NOMO-1 (cell line): ENCODE results near the gene SEC31B.
A peak's percentile ranks its signal among the peaks of the same experiment; 100 is the strongest.

Experiments used
- DNase-seq, 2 experiments: peaks; one replicate each; lab custom pipeline; 2025; ENCODE audit not compliant: unreplicated experiment in 2 of 2; lab: John Stamatoyannopoulos, UW

The SEC31B gene

GRCh38 chr10:100501423-100501822 lies 18.2 kb downstream of the SEC31B start:
- no peak for DNase-seq

- DNase-seq = no peak
Measured at GRCh38 chr10:100498059-100498458, 21.6 kb downstream of the SEC31B start.

GRCh38 chr10:100496567-100496966 lies 23.1 kb downstream of the SEC31B start:
- no peak for DNase-seq

GRCh38 chr10:100490531-100490930 lies 29.1 kb downstream of the SEC31B start:
- DNase-seq = no peak

- DNase-seq = no peak
Measured at GRCh38 chr10:100489396-100489795, 30.3 kb downstream of the SEC31B start.

- no peak for DNase-seq
Measured at GRCh38 chr10:100487529-100487928, 32.1 kb downstream of the SEC31B start.

- DNase-seq = no peak
Measured at GRCh38 chr10:100485801-100486495, 33.7 kb downstream of the SEC31B start.

- no peak for DNase-seq
Measured at GRCh38 chr10:100485366-100485765, 34.3 kb downstream of the SEC31B start.

- DNase-seq = no peak
Measured at GRCh38 chr10:100483876-100484666, 35.6 kb downstream of the SEC31B start.

- DNase-seq = no peak
Measured at GRCh38 chr10:100482834-100483185, 36.9 kb downstream of the SEC31B start.

GRCh38 chr10:100482181-100482833 lies 37.4 kb downstream of the SEC31B start:
- DNase-seq = peak; percentile 28 to 64

GRCh38 chr10:100481462-100482081 lies 38.1 kb downstream of the SEC31B start:
- peak; percentile 78 to 88 for DNase-seq

- no peak for DNase-seq
Measured at GRCh38 chr10:100480002-100480401, 39.7 kb downstream of the SEC31B start.

- no peak for DNase-seq
Measured at GRCh38 chr10:100479037-100479436, 40.6 kb downstream of the SEC31B start.

- no peak for DNase-seq
Measured at GRCh38 chr10:100477970-100478369, 41.7 kb downstream of the SEC31B start.

- DNase-seq = no peak
Measured at GRCh38 chr10:100470367-100470766, 49.3 kb downstream of the SEC31B start.

- peak in 1 of 2 experiments; percentile 24 for DNase-seq
Measured at GRCh38 chr10:100469756-100470155, 49.9 kb downstream of the SEC31B start.

- no peak for DNase-seq
Measured at GRCh38 chr10:100468978-100469377, 50.7 kb downstream of the SEC31B start.

GRCh38 chr10:100468322-100468721 lies 51.3 kb downstream of the SEC31B start:
- no peak for DNase-seq

- DNase-seq = no peak
Measured at GRCh38 chr10:100462709-100463108, 57.0 kb downstream of the SEC31B start, which contains the start of gene WNT8B. WNT8B (plus strand) TSS chr10:100463009; CDS start chr10:100463169, 160 bp downstream.

GRCh38 chr10:100448951-100449350 lies 70.7 kb downstream of the SEC31B start:
- peak; percentile 60 to 67 for DNase-seq
